Glutamatergic neuron (in vitro differentiated cells): ENCODE results near the gene IZUMO2. TPM values are rescaled to one million over a fixed set of nuclear protein-coding genes. Genes with fewer than 3 reads are reported as not detected.

Source experiments
- DNase-seq: peaks from one replicate; pipeline ENCODE4 v3.0.0; 2022
- H3K27ac Mint-ChIP-seq: one replicate; pipeline ENCODE4 v1.8.0; 2020; ENCODE audit warnings: mild to moderate bottlenecking, mixed read lengths, inconsistent platforms; ENCODE audit not compliant: unreplicated experiment
- H3K27me3 Mint-ChIP-seq: one replicate; pipeline ENCODE4 v1.8.0; 2020; ENCODE audit warnings: mild to moderate bottlenecking, moderate library complexity, mixed read lengths, inconsistent platforms; ENCODE audit not compliant: unreplicated experiment
- H3K36me3 Mint-ChIP-seq: one replicate; pipeline ENCODE4 v1.8.0; 2020; ENCODE audit warnings: mild to moderate bottlenecking, mixed read lengths, inconsistent platforms; ENCODE audit not compliant: unreplicated experiment
- H3K4me1 Mint-ChIP-seq: one replicate; pipeline ENCODE4 v1.8.0; 2020; ENCODE audit warnings: mild to moderate bottlenecking, low read depth, mixed read lengths, inconsistent platforms; ENCODE audit not compliant: unreplicated experiment
- H3K4me3 Mint-ChIP-seq: one replicate; pipeline ENCODE4 v1.8.0; 2020; ENCODE audit warnings: mild to moderate bottlenecking, mixed read lengths, inconsistent platforms; ENCODE audit not compliant: unreplicated experiment
- H3K9me3 Mint-ChIP-seq: one replicate; pipeline ENCODE4 v1.8.0; 2020; ENCODE audit warnings: mild to moderate bottlenecking, moderate library complexity, mixed read lengths, inconsistent platforms; ENCODE audit not compliant: unreplicated experiment
- CTCF ChIP-seq: fragments of 200-600 bp; sonication (generic); IDR thresholded peaks from one replicate; pipeline ENCODE4 v1.5.0; 2021; ENCODE audit not compliant: partially characterized antibody, unreplicated experiment
- total RNA-seq: library from RNA; stranded (reverse); fragmentation: NEBNext Ultra II Directional; extraction: Animal tissue kit (Norgen Biotek cat#: 25700); gene quantifications from one replicate; pipeline ENCODE4 v1.2.1, GENCODE V29; 2021; ENCODE audit not compliant: unreplicated experiment

The IZUMO2 gene
- total RNA-seq, 1 donor from 2014 or later: not detected

DNA sequence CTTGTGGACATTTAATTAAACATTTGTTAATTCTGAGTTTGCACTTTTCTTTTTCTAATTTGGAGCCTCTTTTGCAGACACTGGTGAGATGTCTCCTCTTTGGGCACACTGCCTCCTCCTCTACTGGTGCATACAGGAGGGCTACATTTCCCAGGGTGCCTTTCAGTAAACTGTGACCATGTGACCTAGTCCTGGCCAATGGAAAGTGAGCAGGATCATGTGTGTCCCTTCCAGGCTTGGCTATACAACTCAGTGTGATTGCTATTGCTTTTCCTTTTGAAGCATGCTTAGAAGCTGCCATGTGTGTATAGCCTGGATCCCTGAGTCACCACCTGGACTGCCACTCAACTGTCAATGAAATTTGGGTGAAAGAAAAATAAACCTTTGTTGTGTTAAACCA is 4.5 kb downstream of the IZUMO2 start:
- no peak overlapping the region for H3K27ac Mint-ChIP-seq
- peaks cover 2% of the 10 kb centered on the region for H3K9me3 Mint-ChIP-seq
- DNase-seq: no peak
- TF ChIP-seq CTCF: no peak
- H3K27me3 Mint-ChIP-seq: peaks cover 3% of the 10 kb centered on the region
- peaks cover 7% of the 10 kb centered on the region for H3K36me3 Mint-ChIP-seq
- no peak overlapping the region for H3K4me3 Mint-ChIP-seq
- H3K4me1 Mint-ChIP-seq: no peaks in the 10 kb centered on the region

GRCh38 chr19:50155520-50156109 is 7.5 kb downstream of the IZUMO2 start:
- no peak overlapping the region for H3K4me3 Mint-ChIP-seq
- H3K4me1 Mint-ChIP-seq: no peaks in the 10 kb centered on the region
- H3K9me3 Mint-ChIP-seq: peaks cover 2% of the 10 kb centered on the region
- no peak for DNase-seq
- peaks cover 7% of the 10 kb centered on the region for H3K36me3 Mint-ChIP-seq
- H3K27ac Mint-ChIP-seq: peak overlapping the region; percentile 9
- peak; percentile 14 for TF ChIP-seq CTCF
- H3K27me3 Mint-ChIP-seq: peaks cover 4% of the 10 kb centered on the region

- Mint-ChIP-seq H3K27me3 (peaks cover 4% of the 10 kb centered on the region), H3K36me3 (peaks cover 7% of the 10 kb centered on the region), H3K9me3 (peaks cover 2% of the 10 kb centered on the region), H3K4me3 (no peak overlapping the region), H3K4me1 (no peaks in the 10 kb centered on the region), H3K27ac (no peak overlapping the region)
- DNase-seq: no peak
- no peak for TF ChIP-seq CTCF
Observed at GRCh38 chr19:50154529-50154928, 8.6 kb downstream of the IZUMO2 start.

- no peak for DNase-seq
- peaks cover 7% of the 10 kb centered on the region for H3K36me3 Mint-ChIP-seq
- peaks cover 4% of the 10 kb centered on the region for H3K9me3 Mint-ChIP-seq
- no peak for TF ChIP-seq CTCF
- H3K4me1 Mint-ChIP-seq: no peaks in the 10 kb centered on the region
- peaks cover 2% of the 10 kb centered on the region for H3K27me3 Mint-ChIP-seq
- H3K4me3 Mint-ChIP-seq: no peak overlapping the region
- H3K27ac Mint-ChIP-seq: no peak overlapping the region
Observed at GRCh38 chr19:50152578-50152977, 10.5 kb downstream of the IZUMO2 start.

DNA sequence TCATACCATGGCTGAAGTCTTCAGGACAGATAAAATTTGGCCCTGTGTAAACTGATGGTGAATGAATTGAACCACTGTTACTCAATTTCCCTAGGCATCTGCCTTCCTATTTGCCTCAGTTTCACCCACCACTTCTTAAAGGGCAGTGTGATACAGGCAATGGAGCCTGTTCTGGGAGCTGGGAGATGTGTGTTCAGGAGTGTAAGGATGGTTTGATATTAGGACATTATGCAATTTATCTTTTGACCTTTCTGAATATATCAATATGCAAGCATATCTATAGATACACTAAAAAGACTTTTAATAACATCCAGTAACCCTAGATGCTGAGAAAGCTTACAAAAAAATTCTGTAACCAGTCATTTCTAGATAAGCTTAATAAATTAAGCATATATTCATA is 14.6 kb downstream of the IZUMO2 start:
- peak overlapping the region; percentile 44 for H3K4me3 Mint-ChIP-seq
- H3K27ac Mint-ChIP-seq: no peak overlapping the region
- H3K4me1 Mint-ChIP-seq: no peaks in the 10 kb centered on the region
- TF ChIP-seq CTCF: no peak
- peaks cover 6% of the 10 kb centered on the region for H3K9me3 Mint-ChIP-seq
- no peaks in the 10 kb centered on the region for H3K36me3 Mint-ChIP-seq
- H3K27me3 Mint-ChIP-seq: peaks cover 5% of the 10 kb centered on the region
- DNase-seq: no peak
